Suprapubic skin (tissue), 4 donors: ENCODE measurements around the gene ATOSA. TPM values are rescaled to one million over a fixed set of nuclear protein-coding genes. Genes with fewer than 3 reads are reported as not detected.

Experiments used
- DNase-seq, 2 donors: peaks; one replicate each; pipeline ENCODE4 v3.0.0-alpha.2; 2019; ENCODE audit warnings: low spot score in 2 of 2
- H3K27ac ChIP-seq: fragments of 200-600 bp; sonication (generic); one replicate; pipeline ENCODE4 v1.5.1; 2019
- H3K27me3 ChIP-seq: fragments of 200-600 bp; sonication (generic); one replicate; pipeline ENCODE4 v1.5.1; 2019
- H3K36me3 ChIP-seq: fragments of 200-600 bp; sonication (generic); one replicate; pipeline ENCODE4 v1.5.1; 2019
- H3K4me1 ChIP-seq: fragments of 200-600 bp; sonication (generic); one replicate; pipeline ENCODE4 v1.5.1; 2019
- H3K4me3 ChIP-seq: fragments of 200-600 bp; sonication (generic); one replicate; pipeline ENCODE4 v1.5.1; 2019; ENCODE audit warnings: mild to moderate bottlenecking
- H3K9me3 ChIP-seq: fragments of 200-600 bp; sonication (generic); one replicate; pipeline ENCODE4 v1.5.1; 2019
- CTCF ChIP-seq, 2 donors: fragments of 200-600 bp in 1 of 2; fragments of 450-650 bp in 1 of 2; sonication (generic) in 1 of 2; IDR thresholded peaks; one replicate each; pipeline ENCODE4 v1.5.1; 2016 to 2019; ENCODE audit warnings: antibody characterized with exemption in 2 of 2, mild to moderate bottlenecking in 1 of 2, moderate library complexity in 1 of 2
- EP300 ChIP-seq: sonication (generic); formaldehyde crosslinking; IDR thresholded peaks from one replicate; pipeline ENCODE4 v1.6.1; 2017; ENCODE audit warnings: antibody characterized with exemption
- POLR2A ChIP-seq, 2 donors: fragments of 450-650 bp; IDR thresholded peaks; one replicate each; pipeline ENCODE4 v1.6.1; 2017; ENCODE audit warnings: antibody characterized with exemption in 2 of 2, mild to moderate bottlenecking in 2 of 2, moderate library complexity in 2 of 2
- POLR2AphosphoS5 ChIP-seq, 3 donors: sonication (generic); formaldehyde crosslinking; IDR thresholded peaks; one replicate each; pipeline ENCODE4 v1.6.1; 2017; ENCODE audit warnings: antibody characterized with exemption in 3 of 3
- WGBS: methylation state at CpG from one replicate; pipeline ENCODE4 v1.1.5; 2018; 5-methylcytosine and 5-hydroxymethylcytosine counted together
- total RNA-seq, 4 donors: library from RNA; depleted of rRNA; stranded (reverse); fragments of >200 nt; gene quantifications; one replicate each; pipeline ENCODE4 v1.1.0, GENCODE V29; 2016

The ATOSA gene
- total RNA-seq, 4 donors from 2014 or later = 25.7 to 132 (median 57.9) TPM

DNA sequence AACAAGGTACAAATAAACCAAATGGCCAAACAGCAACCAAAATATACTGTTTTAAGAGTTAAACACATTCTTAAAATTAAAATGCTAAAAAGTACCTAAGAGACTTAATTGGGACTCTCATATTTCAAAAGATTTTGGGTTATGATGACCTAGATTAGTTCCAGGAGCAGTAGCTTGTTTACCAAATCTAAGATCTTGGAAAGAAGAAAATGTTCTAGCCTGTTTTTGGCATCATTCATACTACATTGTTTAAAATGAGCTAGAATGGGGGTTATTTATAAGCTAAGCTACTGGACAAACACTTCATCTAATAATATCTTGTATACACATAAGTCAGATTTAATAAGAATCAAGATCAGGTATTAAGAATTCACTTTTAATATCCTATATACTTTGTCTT is 22.8 kb downstream of the ATOSA start:
- H3K27me3 ChIP-seq = no peaks in the 10 kb centered on the region
- H3K4me1 ChIP-seq = peaks cover 63% of the 10 kb centered on the region
- TF ChIP-seq POLR2A (IDR thresholded peaks at IDR 0.05) (no peak), POLR2AphosphoS5 (IDR thresholded peaks at IDR 0.05) (no peak), EP300 (no peak), CTCF (IDR thresholded peaks at IDR 0.05) (no peak)
- H3K9me3 ChIP-seq = no peaks in the 10 kb centered on the region
- no peak overlapping the region for H3K4me3 ChIP-seq
- peak overlapping the region; percentile 66 for H3K27ac ChIP-seq
- DNase-seq = no peak
- H3K36me3 ChIP-seq = peaks cover 31% of the 10 kb centered on the region

DNA sequence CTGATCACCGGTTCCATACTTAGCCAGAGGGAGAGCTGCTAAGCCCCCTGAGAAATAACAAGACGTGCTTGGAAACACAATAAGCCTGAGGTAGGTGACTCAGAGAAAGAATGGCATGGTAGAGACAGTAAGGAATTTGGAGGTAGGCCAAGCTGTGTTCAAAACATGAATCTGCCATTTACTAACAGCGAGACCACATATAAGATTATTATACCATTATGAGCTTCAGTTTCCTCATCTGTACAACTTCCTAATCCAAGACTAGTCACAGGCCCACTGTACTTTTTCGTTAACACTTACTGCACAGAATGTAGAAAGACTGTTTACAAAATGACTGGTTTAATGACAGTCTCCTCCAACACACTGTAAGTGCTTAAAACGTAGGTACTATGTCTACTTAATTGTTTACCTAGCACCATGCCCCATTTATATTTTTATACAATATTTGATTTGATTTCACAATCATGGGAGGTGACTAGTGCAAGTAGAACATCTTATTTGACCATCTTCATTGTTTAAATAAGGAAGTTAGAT is 25.7 kb downstream of the ATOSA start:
- 72% methylated on average over 5 of the region's 5 CpGs for WGBS
- TF ChIP-seq CTCF (IDR thresholded peaks at IDR 0.05) (no peak), EP300 (no peak)
- peaks cover 67% of the 10 kb centered on the region for H3K4me1 ChIP-seq

DNA sequence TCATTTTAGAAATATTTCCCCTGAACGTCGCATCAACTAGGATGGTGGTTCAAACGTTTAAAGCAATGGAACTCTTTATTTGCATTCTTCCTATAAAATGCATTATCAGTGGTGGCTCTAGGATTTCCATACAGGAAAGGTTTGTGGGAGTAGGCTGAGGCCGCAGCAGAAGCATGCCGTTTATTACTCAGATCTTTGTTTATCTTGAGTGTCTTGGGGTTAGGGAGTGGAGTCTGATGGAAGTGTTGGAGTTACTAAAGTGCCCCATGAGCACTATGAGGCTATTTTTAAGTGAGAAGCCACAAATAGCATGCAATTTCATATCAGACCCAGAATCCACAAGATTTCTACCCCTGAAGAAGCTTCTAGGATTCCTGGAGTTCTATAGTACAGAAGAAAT is 26.2 kb downstream of the ATOSA start:
- Histone ChIP-seq H3K27ac (peak overlapping the region; percentile 66), H3K4me3 (no peak overlapping the region), H3K36me3 (peaks cover 6% of the 10 kb centered on the region), H3K4me1 (peaks cover 62% of the 10 kb centered on the region), H3K27me3 (no peaks in the 10 kb centered on the region), H3K9me3 (no peaks in the 10 kb centered on the region)
- WGBS = 40% methylated on average over 5 of the region's 5 CpGs
- TF ChIP-seq CTCF (IDR thresholded peaks at IDR 0.05) (no peak), POLR2A (IDR thresholded peaks at IDR 0.05) (no peak), POLR2AphosphoS5 (IDR thresholded peaks at IDR 0.05) (no peak), EP300 (no peak)
- DNase-seq = no peak

More for the DNA sequence above, 25.7 kb downstream of the ATOSA start:
- Histone ChIP-seq H3K36me3 (peaks cover 6% of the 10 kb centered on the region), H3K4me3 (no peak overlapping the region), H3K27ac (peak overlapping the region; percentile 66), H3K27me3 (no peaks in the 10 kb centered on the region), H3K9me3 (no peaks in the 10 kb centered on the region)
- no peak for DNase-seq

DNA sequence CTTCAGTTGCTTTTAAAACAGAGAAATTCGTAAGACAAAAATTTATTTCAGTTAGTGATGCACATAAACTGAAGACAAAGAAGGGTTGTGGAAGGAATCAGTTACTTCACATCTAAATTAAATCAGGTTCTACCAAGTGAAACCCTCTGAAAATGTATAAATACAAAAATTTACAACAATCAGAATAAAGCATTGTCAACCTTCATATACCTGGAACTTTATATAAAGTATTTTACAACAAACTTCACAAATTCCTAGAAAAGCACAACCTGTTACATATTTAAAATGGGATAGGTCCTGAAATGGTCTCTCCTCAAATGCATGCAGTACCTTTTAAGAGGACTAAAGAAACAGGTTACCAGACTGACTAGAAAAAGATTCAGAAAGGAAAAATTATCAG is 26.9 kb downstream of the ATOSA start:
- peak overlapping the region; percentile 66 for H3K27ac ChIP-seq
- TF ChIP-seq EP300 (no peak), CTCF (IDR thresholded peaks at IDR 0.05) (no peak), POLR2A (IDR thresholded peaks at IDR 0.05) (no peak), POLR2AphosphoS5 (IDR thresholded peaks at IDR 0.05) (no peak)
- H3K27me3 ChIP-seq = no peaks in the 10 kb centered on the region
- no peak for DNase-seq
- peaks cover 6% of the 10 kb centered on the region for H3K36me3 ChIP-seq
- peaks cover 55% of the 10 kb centered on the region for H3K4me1 ChIP-seq
- peak overlapping the region; percentile 13 for H3K4me3 ChIP-seq
- no peaks in the 10 kb centered on the region for H3K9me3 ChIP-seq
- 30% methylated on average over 1 of the region's 1 CpG for WGBS

DNA sequence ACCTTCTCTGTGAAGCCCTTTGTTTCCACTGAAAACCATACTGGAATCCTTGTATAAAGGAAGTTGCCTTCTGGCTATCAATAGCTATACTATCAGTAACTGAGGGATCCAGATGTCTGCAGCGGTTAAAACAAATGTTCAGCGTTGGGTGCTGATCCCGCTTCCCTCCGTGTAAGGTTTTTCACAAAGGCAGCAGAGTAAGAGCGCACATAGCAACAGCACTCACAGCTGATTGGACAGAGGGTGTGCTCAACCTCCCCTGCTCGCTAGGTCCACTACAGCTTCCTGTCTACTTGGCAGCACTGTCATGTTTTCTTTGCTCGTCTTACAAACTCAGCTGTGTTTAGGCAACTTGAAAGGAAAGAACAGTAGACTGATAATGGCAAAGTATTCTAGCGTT is 27.3 kb downstream of the ATOSA start:
- DNase-seq = peak in 1 of 2 donors; percentile 69
- Histone ChIP-seq H3K4me3 (peak overlapping the region; percentile 13), H3K4me1 (peaks cover 51% of the 10 kb centered on the region), H3K27ac (peak overlapping the region; percentile 66), H3K36me3 (peaks cover 8% of the 10 kb centered on the region), H3K27me3 (no peaks in the 10 kb centered on the region), H3K9me3 (no peaks in the 10 kb centered on the region)
- 34% methylated on average over 8 of the region's 8 CpGs for WGBS
- no peak for TF ChIP-seq POLR2AphosphoS5 (IDR thresholded peaks at IDR 0.05)
- no peak for TF ChIP-seq EP300
- TF ChIP-seq POLR2A (IDR thresholded peaks at IDR 0.05) = no peak
- no peak for TF ChIP-seq CTCF (IDR thresholded peaks at IDR 0.05)
